GM19023 (cell line): ENCODE measurements around the gene VAV3.

Source experiments
- ATAC-seq: cut with Tn5 transposase; IDR thresholded peaks from one replicate; pipeline ENCODE4 v1.9.1; 2021; ENCODE audit warnings: mild to moderate bottlenecking, moderate library complexity; ENCODE audit not compliant: unreplicated experiment

VAV3 gene

DNA sequence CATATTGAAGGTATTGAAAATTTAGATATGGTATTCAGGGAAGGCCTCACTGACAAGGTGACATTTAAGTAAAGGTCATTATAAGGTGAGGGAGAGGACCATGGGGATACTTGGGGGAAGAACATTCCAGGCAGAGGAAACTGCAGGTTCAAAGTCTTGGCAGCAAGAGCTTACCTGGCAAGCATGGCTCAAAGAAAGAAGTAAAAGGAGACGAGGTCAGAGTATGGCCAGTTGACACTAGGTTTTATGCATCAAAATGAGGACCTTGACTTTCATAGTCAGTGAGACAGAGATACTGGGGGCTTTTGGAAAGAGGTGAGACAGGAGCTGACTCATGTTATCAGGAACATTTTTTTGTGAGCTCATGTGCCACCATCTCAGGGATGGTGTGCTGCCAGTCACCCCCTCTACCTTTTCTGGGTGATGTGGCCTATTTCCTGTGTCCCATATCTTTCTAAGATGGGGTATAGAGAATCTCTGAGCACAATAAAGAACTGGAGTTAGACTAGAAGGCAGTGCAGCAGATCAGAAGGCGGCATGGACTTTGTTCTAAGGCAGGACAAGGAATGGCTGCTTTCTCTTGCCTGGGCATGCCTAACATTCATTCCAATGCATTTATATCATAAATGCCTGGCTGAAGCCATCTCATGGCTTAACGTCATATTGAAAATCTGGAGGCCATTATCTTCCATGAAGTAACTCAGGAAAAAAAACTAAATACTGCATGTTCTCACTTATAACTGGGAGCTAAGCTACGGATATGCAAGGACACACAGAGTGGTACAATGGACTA lies 417.4 kb downstream of the VAV3 start:
- ATAC-seq, result no peak

GRCh38 chr1:107546576-107546975 lies 418.4 kb downstream of the VAV3 start:
- ATAC-seq, result no peak

DNA sequence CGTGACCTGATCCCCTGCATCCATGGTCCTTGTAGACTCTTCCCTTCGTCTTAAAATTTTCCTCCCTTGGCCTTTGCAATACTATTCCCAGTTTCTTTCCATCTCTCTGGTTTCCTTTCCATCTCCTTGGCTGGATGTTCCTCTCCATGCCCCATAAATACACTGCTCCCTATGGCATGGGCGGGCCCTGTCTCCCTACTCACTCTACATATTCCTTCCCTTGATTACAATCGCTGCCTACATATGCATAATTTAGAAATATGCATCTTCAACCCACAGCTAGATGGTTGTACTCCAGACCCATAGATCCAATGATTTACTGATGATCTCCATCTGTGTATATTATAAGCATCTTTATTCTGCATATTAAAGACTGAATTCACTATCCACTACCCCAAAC lies 419.1 kb downstream of the VAV3 start:
- no peak for ATAC-seq

- no peak for ATAC-seq
Observed at GRCh38 chr1:107545056-107545577, 419.9 kb downstream of the VAV3 start.

- ATAC-seq, result no peak
Observed at GRCh38 chr1:107544285-107544684, 420.7 kb downstream of the VAV3 start.

- ATAC-seq, result no peak
Observed at GRCh38 chr1:107541412-107541811, 423.6 kb downstream of the VAV3 start.

DNA sequence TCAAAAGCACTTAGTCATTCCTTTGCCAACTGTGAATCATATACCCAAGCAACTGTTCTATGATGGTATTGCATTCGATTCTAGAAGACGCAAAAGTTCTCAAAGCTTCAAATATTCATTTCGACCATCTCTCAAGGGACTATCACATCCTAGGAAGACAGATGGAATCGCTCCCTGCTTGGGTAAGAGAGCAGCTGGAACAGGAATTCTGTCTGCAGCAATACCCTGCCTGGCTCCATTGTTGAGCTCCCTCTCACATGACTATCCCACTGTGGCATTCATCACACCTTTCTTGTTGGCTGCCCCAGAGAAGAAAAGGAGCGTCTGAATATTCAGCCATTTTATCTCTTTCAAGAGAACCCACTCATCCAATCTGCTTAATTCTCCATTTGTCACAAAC lies 426.5 kb downstream of the VAV3 start:
- no peak for ATAC-seq

- no peak for ATAC-seq
Observed at GRCh38 chr1:107536266-107536665, 428.7 kb downstream of the VAV3 start.

DNA sequence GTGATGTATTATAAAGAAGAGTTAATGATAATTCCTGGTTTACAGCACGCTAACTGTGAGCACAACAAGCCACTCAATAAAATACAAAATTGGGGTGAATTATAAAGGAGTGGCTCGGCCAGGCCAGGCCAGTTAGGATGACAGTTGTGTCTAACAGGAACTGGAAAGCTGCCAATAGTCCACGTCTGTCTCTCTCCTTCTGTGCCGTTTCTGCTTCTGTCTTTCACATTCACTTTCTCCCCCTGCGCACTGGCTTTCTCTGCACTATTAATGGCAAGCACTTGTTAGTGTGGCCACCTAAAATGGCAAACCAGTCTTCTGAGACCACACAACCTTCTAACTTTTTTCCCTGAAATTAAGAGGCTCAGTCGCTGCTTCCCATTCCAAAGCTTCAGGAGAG lies 429.9 kb downstream of the VAV3 start:
- no peak for ATAC-seq

GRCh38 chr1:107534632-107535031 lies 430.3 kb downstream of the VAV3 start:
- ATAC-seq, result no peak

- ATAC-seq, result no peak
Observed at GRCh38 chr1:107533436-107533835, 431.5 kb downstream of the VAV3 start.

GRCh38 chr1:107532318-107532717 lies 432.7 kb downstream of the VAV3 start:
- ATAC-seq, result no peak

GRCh38 chr1:107531065-107531908 lies 433.7 kb downstream of the VAV3 start:
- no peak for ATAC-seq

DNA sequence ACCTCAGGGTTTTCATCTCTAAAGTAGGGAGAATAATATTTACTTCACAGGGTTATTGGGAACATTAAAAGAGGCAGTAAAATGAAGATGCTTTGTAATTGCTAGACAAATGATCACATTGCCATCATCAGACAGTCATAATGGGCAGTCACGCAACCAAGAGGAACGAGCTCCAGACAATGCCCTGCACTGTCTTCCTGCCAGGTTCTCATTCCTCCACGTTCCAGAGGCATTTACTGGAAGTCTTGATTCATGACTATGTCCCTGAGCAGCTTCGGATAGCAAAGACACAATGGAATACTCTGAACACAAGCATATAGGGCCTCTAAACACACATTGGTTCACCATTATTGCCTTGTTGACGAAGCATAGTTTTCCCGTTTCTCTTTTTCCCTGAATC lies 434.4 kb downstream of the VAV3 start:
- no peak for ATAC-seq

DNA sequence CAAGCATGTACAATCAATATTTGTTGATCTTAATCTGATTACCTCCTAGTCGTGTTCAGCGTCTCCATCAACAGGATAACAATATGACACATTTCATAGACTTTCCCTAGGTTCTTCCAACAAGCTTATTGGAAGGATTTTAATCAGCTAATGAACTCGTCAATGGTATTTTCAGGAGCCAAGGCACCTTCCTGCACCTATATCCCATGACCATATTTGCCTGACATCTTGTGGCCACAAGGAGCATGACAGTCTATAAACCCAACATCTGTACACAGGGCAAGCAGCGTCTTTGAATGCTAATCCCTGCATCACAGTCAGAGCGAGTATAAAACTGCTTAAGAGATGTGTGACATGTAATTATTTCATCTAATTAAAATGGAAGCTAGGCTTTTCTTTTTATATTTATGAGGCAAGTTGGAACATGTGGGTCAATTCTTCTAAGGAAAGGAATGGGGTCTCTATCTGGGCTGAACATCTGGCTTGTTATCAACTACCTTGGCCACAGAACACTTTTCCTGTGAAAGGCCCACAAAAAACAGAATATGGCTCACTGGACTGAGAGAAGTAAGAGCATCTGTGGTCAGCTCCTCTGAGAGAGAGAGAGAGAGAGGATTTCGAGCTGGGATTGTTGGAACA lies 435.4 kb downstream of the VAV3 start:
- peak; percentile 97 for ATAC-seq

DNA sequence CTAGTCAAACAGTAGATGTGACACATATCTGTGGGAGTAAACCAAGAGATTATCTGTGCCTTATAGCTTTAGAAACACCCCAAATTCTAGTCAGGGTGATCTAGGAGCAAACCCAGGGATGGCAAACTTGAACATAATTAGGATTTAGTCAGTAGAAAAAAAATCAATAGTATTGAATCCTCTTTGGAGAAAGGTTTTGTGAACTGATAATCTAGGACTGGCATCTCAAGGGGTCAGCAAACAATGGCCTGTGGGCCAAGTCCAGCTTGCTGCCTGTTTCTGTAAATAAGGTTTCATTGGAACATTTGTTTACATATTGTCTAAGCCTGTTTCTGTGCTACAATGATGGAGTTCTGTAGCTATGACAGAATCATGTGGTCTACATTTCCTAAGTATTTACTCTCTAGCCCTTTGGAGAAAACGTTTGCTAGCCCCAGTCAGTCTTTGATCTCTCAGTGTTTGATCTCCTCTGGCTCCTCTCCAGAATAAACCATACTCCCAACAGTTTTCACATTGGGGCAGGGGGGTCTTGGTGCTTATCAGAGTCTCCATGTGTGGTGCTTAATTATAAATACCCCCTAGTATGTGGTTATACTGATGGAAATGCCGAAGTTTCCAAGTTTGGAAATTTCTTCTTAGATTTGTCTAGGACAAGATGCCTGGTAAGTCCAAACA lies 438.3 kb downstream of the VAV3 start:
- no peak for ATAC-seq

GRCh38 chr1:107525961-107526360 lies 439.0 kb downstream of the VAV3 start:
- ATAC-seq, result no peak

DNA sequence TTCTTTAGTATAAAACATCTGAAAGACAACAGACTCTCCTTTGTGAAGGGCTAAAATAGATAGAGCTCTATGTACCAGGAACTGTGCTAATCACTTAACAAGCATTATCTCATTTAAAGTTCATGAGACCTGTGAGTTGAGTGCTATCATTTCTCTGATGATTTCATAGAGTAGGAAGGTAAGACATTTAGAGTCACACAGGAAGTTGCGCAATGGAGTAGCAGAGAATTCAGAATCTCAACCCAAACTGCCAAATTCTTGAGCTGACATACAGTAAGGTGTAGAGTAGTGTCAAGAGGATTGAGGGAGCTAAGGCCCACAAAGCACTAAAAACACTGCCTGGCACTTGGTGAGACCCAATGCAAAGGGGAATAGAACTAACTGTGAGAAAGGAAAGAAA lies 439.8 kb downstream of the VAV3 start:
- ATAC-seq, result no peak

DNA sequence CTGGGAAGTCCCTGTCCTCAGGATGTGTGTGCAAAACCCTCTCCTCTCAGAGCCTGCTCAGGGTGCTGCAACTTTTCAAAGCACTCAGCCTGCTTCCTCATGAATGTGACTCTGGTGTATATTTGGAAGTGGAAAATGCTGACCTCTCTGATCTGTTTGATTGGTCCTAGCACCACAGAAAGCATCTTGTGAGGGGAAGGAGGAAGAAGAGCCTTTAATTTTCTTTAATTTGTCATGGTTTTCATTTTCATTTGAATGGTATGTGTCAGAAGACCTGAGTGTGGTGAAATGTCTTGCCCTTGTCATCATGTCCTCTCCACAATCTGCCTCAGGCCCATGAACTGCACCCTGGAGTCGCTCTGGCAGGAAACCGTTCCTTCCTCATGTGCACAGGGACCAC lies 440.7 kb downstream of the VAV3 start:
- ATAC-seq, result no peak

GRCh38 chr1:107523736-107524135 lies 441.2 kb downstream of the VAV3 start:
- no peak for ATAC-seq

DNA sequence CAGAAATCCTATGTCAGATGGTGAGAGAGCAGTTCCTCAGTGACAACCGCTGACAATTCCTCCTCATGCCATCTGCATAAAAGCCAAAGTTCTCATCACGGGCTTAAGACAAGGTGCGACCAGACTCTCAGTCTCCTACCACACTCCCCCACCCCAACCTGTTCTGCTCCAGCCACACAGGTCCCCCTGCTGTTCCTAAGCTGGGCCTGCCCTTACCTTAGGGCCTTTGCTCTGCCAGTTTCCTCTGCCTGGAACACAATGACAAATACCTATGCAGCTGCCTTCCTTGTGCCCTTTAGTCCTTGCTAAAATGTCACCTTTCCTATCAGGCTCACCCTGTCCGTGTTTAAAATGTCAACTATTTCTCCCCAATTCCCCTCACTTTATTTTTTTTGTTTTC lies 441.9 kb downstream of the VAV3 start:
- no peak for ATAC-seq
